Suppressor macrophage (primary cell): ENCODE data around the gene ARG1.

Experiments used
- DNase-seq, 4 experiments: peaks; one replicate each; pipeline ENCODE4 v3.0.0-alpha.2; 2020 to 2022

The ARG1 gene

GRCh38 chr6:131586543-131586942 lies 13.5 kb downstream of the ARG1 start:
- DNase-seq, result no peak

GRCh38 chr6:131587909-131588308 lies 14.9 kb downstream of the ARG1 start:
- DNase-seq, result no peak

- no peak for DNase-seq
Observed at GRCh38 chr6:131588643-131589042, 15.6 kb downstream of the ARG1 start.

GRCh38 chr6:131592935-131593334 lies 19.9 kb downstream of the ARG1 start:
- no peak for DNase-seq

- no peak for DNase-seq
Observed at GRCh38 chr6:131594074-131594473, 21.0 kb downstream of the ARG1 start.

GRCh38 chr6:131597446-131597845 lies 24.4 kb downstream of the ARG1 start:
- peak in 2 of 4 experiments; percentile 5 to 17 for DNase-seq

GRCh38 chr6:131600716-131601115 lies 27.7 kb downstream of the ARG1 start:
- no peak for DNase-seq

- DNase-seq, result no peak
Observed at GRCh38 chr6:131602781-131603312, 29.8 kb downstream of the ARG1 start.

GRCh38 chr6:131613296-131613925 lies 40.4 kb downstream of the ARG1 start:
- no peak for DNase-seq

GRCh38 chr6:131615275-131615674 lies 42.2 kb downstream of the ARG1 start:
- DNase-seq, result no peak

GRCh38 chr6:131627724-131628682 lies 55.0 kb downstream of the ARG1 start, which contains the start of gene MED23:
Gene MED23 (minus strand): TSS chr6:131628242. CDS start chr6:131628049, 193 bp downstream.
- peak; percentile 96 to 98 (median 97) for DNase-seq

GRCh38 chr6:131628726-131629125 lies 55.7 kb downstream of the ARG1 start:
- DNase-seq, result no peak

GRCh38 chr6:131629651-131630050 lies 56.6 kb downstream of the ARG1 start:
- DNase-seq, result no peak

- DNase-seq, result no peak
Observed at GRCh38 chr6:131631625-131632289, 58.7 kb downstream of the ARG1 start.
